ENCODE results near the gene CFAP92. TPM values are rescaled to one million over a fixed set of nuclear protein-coding genes. Genes with fewer than 3 reads are reported as not detected.
A peak's percentile ranks its signal among the peaks of the same experiment; 100 is the strongest.
"Not testable (repeated sequence)": the region's sequence is repeated elsewhere in the genome, so short reads cannot be mapped to it uniquely, and the experiment has no call there.

CFAP92 gene
- total RNA-seq, 1 donor from 2014 or later, result not detected

GRCh38 chr3:128889139-128889894 lies 104.6 kb downstream of the CFAP92 start:
- TF ChIP-seq, protein P1, sequence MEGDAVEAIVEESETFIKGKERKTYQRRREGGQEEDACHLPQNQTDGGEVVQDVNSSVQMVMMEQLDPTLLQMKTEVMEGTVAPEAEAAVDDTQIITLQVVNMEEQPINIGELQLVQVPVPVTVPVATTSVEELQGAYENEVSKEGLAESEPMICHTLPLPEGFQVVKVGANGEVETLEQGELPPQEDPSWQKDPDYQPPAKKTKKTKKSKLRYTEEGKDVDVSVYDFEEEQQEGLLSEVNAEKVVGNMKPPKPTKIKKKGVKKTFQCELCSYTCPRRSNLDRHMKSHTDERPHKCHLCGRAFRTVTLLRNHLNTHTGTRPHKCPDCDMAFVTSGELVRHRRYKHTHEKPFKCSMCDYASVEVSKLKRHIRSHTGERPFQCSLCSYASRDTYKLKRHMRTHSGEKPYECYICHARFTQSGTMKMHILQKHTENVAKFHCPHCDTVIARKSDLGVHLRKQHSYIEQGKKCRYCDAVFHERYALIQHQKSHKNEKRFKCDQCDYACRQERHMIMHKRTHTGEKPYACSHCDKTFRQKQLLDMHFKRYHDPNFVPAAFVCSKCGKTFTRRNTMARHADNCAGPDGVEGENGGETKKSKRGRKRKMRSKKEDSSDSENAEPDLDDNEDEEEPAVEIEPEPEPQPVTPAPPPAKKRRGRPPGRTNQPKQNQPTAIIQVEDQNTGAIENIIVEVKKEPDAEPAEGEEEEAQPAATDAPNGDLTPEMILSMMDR (conservative IDR thresholded peaks at IDR 0.05; ENCODE audit: low read depth, low read length), result no peak
- H3K4me3 ChIP-seq (ENCODE audit: low read depth, low read length), result no peak overlapping the region
- DNase-seq (ENCODE audit: low read depth), result no peak

- TF ChIP-seq, protein P1 (conservative IDR thresholded peaks at IDR 0.05; ENCODE audit: low read depth, low read length), result no peak
- DNase-seq (ENCODE audit: low read depth), result no peak
- no peak overlapping the region for H3K4me3 ChIP-seq (ENCODE audit: low read depth, low read length)
Observed at GRCh38 chr3:128884992-128885391, 108.9 kb downstream of the CFAP92 start.

DNA sequence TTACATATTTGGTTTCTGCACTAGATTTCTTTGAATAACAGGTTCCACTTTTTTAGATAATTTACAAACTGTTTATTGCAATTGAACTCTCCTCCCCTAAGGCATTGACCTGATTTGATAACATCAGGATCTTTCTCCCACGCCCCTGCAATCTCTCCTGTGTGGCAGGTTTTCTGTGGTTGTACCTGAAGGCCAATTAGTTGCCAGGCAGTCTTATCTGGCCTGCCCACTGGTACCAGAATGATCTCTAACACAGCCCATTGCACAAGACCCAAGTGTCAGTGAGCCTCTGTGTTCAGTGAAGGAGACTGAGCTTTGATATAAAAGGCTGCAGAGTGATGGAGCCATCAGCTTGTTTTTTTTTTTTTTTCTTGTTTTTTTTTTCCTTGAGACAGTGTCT lies 111.2 kb downstream of the CFAP92 start:
- TF ChIP-seq, protein P1 (conservative IDR thresholded peaks at IDR 0.05; ENCODE audit: low read depth, low read length), result no peak
- no peak overlapping the region for H3K4me3 ChIP-seq (ENCODE audit: low read depth, low read length)

DNA sequence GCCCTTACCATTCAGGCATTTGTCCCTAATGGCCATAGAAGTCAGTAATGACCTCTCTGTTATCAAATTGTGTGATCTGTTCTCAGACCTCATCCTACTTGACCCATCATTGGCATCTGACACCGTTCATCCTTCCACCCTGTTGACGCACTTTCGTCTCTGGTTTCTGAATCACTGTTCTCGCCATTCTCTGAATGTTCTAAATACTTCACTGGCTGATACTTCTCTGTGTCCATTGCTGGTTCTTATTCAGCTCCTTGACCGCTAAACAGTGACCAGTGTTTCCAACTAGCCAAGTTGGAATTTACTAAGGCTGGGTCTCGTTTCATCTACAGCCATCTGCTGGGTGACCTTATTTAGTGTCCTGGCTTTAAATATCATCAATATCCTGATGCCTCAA lies 112.3 kb downstream of the CFAP92 start:
- no peak for DNase-seq (ENCODE audit: low read depth)
- no peak overlapping the region for H3K4me3 ChIP-seq (ENCODE audit: low read depth, low read length)
- TF ChIP-seq, protein P1 (conservative IDR thresholded peaks at IDR 0.05; ENCODE audit: low read depth, low read length), result no peak

More for the DNA sequence above, 111.2 kb downstream of the CFAP92 start:
- no peak for DNase-seq (ENCODE audit: low read depth)

DNA sequence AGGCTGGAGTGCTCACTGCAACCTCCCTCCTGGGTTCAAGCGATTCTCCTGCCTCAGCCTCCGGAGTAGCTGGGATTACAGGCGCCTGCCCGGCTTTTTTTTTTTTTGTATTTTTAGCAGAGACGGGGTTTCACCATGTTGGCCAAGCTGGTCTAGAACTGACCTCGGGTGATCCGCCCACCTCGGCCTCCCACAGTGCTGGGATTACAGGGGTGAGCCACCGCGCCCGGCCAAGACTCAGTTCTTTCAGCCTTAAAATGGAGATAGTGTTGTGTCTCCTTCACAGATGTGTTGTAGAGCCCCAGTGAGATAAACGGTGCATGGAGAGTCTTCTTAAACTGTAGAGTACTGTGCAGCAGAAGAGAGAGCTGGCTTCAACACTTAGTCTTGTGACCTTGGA lies 113.4 kb downstream of the CFAP92 start:
- peak overlapping the region; percentile 84 for H3K4me3 ChIP-seq (ENCODE audit: low read depth, low read length)
- not testable (repeated sequence) for DNase-seq (ENCODE audit: low read depth)

DNA sequence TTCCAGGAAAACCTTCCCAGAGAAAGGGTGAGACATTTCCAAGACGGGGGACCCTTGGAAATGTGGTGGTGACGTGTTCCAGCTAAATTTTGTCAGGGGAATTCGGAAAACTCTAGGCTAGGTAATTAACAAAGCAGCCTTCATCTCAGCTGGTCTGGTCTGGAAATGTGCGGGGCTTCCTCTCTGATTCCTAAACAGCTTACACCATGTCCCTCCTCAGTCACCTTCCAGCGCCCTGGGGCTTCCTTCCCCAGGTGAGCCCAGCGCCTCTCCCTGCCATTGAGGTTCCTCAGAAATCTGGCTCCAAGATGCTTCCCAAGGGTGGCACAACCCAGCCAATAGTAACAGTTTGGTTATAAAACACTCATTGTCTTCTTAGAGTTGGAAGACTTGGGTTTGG lies 113.9 kb downstream of the CFAP92 start:
- DNase-seq (ENCODE audit: low read depth), result no peak

GRCh38 chr3:128879125-128879969 lies 114.5 kb downstream of the CFAP92 start, which contains the start of gene ACAD9:
Gene ACAD9, plus strand, starts transcription at chr3:128879620. Its CDS starts 72 bp downstream, at chr3:128879692.
- TF ChIP-seq, protein P1 (conservative IDR thresholded peaks at IDR 0.05; ENCODE audit: low read depth, low read length), result no peak
- peak; percentile 63 for DNase-seq (ENCODE audit: low read depth)
- H3K4me3 ChIP-seq (ENCODE audit: low read depth, low read length), result peak within 1 kb of the TSS; percentile 84

More for the DNA sequence above, 113.9 kb downstream of the CFAP92 start:
- TF ChIP-seq, protein P1 (conservative IDR thresholded peaks at IDR 0.05; ENCODE audit: low read depth, low read length), result no peak
- peak overlapping the region; percentile 84 for H3K4me3 ChIP-seq (ENCODE audit: low read depth, low read length)

Measured in epithelial cell of proximal tubule (primary cell).